ENCODE measurements around the gene PWP2. TPM values are rescaled to one million over a fixed set of nuclear protein-coding genes. Genes with fewer than 3 reads are reported as not detected.
A peak's percentile ranks its signal among the peaks of the same experiment; 100 is the strongest.

The PWP2 gene
- total RNA-seq, 4 donors from 2014 or later = 5.4 to 18.3 (median 6.6) TPM

DNA sequence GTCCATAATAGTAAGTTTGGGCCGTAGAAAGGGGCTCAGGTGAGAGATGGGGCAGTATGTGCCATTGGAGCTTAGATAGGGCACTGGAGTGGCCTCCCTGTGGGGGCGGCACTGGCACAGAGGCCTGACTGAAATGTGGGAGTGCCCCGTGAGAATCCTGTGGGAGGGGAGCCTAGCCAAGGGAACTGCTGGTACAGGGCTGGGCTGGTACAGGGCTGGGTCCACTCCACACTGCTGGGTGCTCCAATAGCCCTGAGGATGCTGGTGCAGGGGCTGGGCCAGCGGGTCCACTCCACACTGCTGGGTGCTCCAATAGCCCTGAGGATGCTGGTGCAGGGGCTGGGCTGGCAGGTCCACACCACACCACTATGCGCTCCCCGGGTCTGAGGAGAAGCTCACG is 44.8 kb upstream of the PWP2 start:
- Histone ChIP-seq H3K27me3 (no peaks in the 10 kb centered on the region), H3K36me3 (peaks cover 0 to 100% (median 14%) of the 10 kb centered on the region in 3 donors), H3K9me3 (no peaks in the 10 kb centered on the region), H3K4me1 (no peaks in the 10 kb centered on the region), H3K4me3 (no peak overlapping the region), H3K27ac (no peak overlapping the region)
- intact Hi-C loops (cut with DNase I) = no loop called here
- 76 to 87% methylated on average over 6 of the region's 7 CpGs for WGBS, 2 donors
- TF ChIP-seq POLR2A (IDR thresholded peaks at IDR 0.05) = no peak
- TF ChIP-seq, protein P1, sequence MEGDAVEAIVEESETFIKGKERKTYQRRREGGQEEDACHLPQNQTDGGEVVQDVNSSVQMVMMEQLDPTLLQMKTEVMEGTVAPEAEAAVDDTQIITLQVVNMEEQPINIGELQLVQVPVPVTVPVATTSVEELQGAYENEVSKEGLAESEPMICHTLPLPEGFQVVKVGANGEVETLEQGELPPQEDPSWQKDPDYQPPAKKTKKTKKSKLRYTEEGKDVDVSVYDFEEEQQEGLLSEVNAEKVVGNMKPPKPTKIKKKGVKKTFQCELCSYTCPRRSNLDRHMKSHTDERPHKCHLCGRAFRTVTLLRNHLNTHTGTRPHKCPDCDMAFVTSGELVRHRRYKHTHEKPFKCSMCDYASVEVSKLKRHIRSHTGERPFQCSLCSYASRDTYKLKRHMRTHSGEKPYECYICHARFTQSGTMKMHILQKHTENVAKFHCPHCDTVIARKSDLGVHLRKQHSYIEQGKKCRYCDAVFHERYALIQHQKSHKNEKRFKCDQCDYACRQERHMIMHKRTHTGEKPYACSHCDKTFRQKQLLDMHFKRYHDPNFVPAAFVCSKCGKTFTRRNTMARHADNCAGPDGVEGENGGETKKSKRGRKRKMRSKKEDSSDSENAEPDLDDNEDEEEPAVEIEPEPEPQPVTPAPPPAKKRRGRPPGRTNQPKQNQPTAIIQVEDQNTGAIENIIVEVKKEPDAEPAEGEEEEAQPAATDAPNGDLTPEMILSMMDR (IDR thresholded peaks at IDR 0.05) = no peak
- no peak for DNase-seq

DNA sequence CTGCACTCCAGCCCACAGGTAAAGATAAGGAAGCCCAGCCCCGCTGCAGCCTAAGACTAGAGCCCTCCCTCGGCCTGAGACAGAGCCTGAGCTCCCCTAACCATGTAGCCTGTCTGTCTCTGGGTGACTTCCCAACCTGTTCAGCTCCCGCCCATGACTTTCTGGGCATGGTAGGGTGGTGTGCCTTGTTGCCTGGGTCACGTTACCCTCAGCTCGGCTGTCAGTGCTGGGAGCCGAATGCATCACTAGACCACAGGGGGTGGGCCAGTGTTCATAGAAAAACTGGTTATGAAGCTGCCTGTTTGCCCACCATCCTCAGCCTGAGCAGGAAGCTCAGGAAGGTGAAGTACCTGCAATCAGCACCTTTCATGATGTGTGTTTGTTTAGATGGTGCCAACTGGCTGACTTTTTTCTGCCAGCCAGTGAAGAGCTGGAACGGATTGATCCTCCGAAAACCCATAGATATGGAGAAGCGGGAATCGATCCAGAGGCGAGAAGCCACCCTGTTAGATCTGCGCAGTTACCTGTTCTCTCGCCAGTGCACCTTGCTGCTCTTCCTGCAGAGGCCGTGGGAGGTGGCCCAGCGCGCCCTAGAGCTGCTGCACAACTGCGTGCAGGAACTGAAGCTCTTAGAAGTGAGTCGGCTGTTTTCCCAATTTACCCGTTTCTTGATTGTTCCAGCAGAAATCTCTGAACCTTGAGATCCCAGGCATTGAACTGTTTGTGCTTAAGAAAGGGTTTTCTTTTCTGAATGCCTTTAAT is 43.9 kb upstream of the PWP2 start:
- Histone ChIP-seq H3K27me3 (no peaks in the 10 kb centered on the region), H3K4me1 (no peaks in the 10 kb centered on the region), H3K36me3 (peaks cover 0 to 95% (median 13%) of the 10 kb centered on the region in 3 donors), H3K9me3 (no peaks in the 10 kb centered on the region), H3K27ac (no peak overlapping the region), H3K4me3 (no peak overlapping the region)
- WGBS, 2 donors = 88 to 94% methylated on average over 8 to 9 of the region's 19 CpGs
- intact Hi-C loops (cut with DNase I) = no loop called here
- TF ChIP-seq, protein P1 (IDR thresholded peaks at IDR 0.05) = no peak
- no peak for TF ChIP-seq POLR2A (IDR thresholded peaks at IDR 0.05)
- no peak for DNase-seq

DNA sequence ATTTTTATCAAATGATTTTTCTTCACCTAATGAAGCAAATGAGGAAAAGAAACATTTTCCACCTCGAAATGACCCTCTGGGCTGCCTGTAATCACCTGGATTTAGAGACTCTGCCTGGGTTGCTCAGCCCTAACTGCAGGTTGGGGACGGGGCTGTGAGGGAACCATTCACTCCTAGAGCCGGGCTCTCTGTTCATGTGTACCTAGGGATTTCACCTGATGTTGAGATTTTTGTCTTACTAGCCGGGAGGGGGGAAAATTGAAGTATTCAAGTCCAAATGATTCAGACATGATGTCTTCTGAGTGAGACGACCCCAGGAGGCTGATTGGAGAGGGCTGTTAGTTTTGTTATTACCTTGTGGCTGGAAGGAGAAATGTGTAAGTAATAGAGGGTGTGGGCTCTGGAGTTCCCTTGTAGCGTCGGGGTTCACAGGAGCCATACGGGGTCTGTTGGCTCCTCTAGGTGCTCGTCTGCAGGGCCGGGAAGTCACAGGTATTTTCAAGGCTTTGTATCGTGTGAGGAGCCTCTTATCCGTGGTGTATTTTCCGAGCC is 42.3 kb upstream of the PWP2 start:
- 76 to 79% methylated on average over 12 to 13 of the region's 13 CpGs for WGBS, 2 donors
- Histone ChIP-seq H3K9me3 (no peaks in the 10 kb centered on the region), H3K36me3 (peaks cover 0 to 90% (median 16%) of the 10 kb centered on the region in 3 donors), H3K4me1 (no peaks in the 10 kb centered on the region), H3K27me3 (no peaks in the 10 kb centered on the region), H3K27ac (no peak overlapping the region), H3K4me3 (no peak overlapping the region)
- intact Hi-C loops (cut with DNase I) = no loop called here
- no peak for DNase-seq
- no peak for TF ChIP-seq POLR2A (IDR thresholded peaks at IDR 0.05)
- TF ChIP-seq, protein P1 (IDR thresholded peaks at IDR 0.05) = no peak

DNA sequence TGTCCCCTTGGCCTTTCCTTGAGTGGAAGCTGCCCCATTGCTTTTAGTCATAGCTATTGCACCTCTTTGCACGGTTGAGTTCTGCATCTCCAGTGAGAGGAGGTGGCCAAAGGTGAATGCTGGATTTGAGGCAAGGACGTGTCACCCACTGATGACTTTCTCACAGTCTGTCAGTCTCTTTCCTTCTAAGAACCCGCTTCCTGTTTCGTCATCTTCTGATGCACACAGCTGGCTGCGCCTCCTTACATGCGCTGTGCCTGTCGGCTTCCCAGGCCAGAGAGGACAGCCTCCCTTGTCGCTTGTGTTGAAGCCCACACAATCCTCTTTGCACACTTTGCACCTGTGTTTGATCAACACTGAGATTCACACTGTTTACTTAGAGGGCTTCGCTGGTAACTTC is 41.8 kb upstream of the PWP2 start:
- Histone ChIP-seq H3K27ac (peak overlapping the region in 1 of 4 donors; percentile 21), H3K4me1 (no peaks in the 10 kb centered on the region), H3K27me3 (no peaks in the 10 kb centered on the region), H3K36me3 (peaks cover 0 to 90% (median 12%) of the 10 kb centered on the region in 3 donors), H3K4me3 (no peak overlapping the region), H3K9me3 (no peaks in the 10 kb centered on the region)
- WGBS, 2 donors = 69 to 74% methylated on average over 8 to 9 of the region's 9 CpGs
- no peak for DNase-seq
- intact Hi-C loops (cut with DNase I) = no loop called here
- no peak for TF ChIP-seq POLR2A (IDR thresholded peaks at IDR 0.05)
- TF ChIP-seq, protein P1 (IDR thresholded peaks at IDR 0.05) = no peak

DNA sequence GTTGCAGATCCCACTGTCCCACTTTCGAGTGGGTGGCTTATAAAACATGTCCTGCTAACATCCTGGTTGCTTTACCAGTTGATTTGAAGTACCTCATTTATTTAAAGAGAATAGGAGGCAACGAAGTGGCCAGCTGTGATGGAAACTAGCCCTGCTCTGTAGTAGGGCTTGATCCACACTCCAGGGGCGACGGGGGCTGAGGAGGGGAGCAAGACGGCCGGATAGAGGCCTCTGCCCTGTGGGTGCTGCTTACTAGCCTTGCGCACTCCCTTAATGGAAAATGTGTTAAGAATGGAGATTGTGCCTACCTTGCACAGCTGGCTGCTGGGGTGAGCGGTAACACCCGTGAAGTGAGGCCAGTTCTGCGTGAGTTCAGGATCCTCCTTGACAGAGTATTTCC is 41.1 kb upstream of the PWP2 start:
- no peaks in the 10 kb centered on the region for H3K9me3 ChIP-seq
- peak overlapping the region in 1 of 4 donors; percentile 21 for H3K27ac ChIP-seq
- H3K4me3 ChIP-seq = no peak overlapping the region
- no peaks in the 10 kb centered on the region for H3K4me1 ChIP-seq
- peaks cover 0 to 90% (median 11%) of the 10 kb centered on the region in 3 donors for H3K36me3 ChIP-seq
- 92 to 96% methylated on average over 9 to 10 of the region's 10 CpGs for WGBS, 2 donors
- TF ChIP-seq POLR2A (IDR thresholded peaks at IDR 0.05) = no peak
- TF ChIP-seq, protein P1 (IDR thresholded peaks at IDR 0.05) = no peak
- H3K27me3 ChIP-seq = no peaks in the 10 kb centered on the region
- no peak for DNase-seq
- intact Hi-C loops (cut with DNase I) = no loop called here

Data from esophagus squamous epithelium (tissue), 5 donors.